Stimulated activated effector memory CD8-positive, alpha-beta T cell treated with anti-CD3 and anti-CD28 coated beads, Interleukin-12 subunit alpha, Interleukin-12 subunit beta, amount 100 ng/mL, for 72 hours (primary cell): Measurements from ENCODE around the gene PEAR1.

ENCODE experiments used
- ATAC-seq: fragments of 150-1000 bp; cut with Tn5 transposase; 2 replicates; pipeline ENCODE4 v1.10.0; 2021
- DNase-seq, 2 donors: peaks; one replicate each; pipeline ENCODE4 v3.0.0; 2021 to 2022; ENCODE audit warnings: low spot score in 2 of 2
- H3K27ac Mint-ChIP-seq: one replicate; pipeline ENCODE4 v1.8.0; 2022; ENCODE audit warnings: mild to moderate bottlenecking, mixed read lengths
- H3K36me3 Mint-ChIP-seq: one replicate; pipeline ENCODE4 v1.8.0; 2022; ENCODE audit warnings: mild to moderate bottlenecking, mixed read lengths
- H3K4me1 Mint-ChIP-seq: one replicate; pipeline ENCODE4 v1.8.0; 2022; ENCODE audit warnings: mixed read lengths
- H3K4me3 Mint-ChIP-seq: one replicate; pipeline ENCODE4 v1.8.0; 2022; ENCODE audit warnings: mild to moderate bottlenecking, mixed read lengths
- H3K9me3 Mint-ChIP-seq: one replicate; pipeline ENCODE4 v1.8.0; 2022; ENCODE audit warnings: mixed read lengths

The PEAR1 gene

DNA sequence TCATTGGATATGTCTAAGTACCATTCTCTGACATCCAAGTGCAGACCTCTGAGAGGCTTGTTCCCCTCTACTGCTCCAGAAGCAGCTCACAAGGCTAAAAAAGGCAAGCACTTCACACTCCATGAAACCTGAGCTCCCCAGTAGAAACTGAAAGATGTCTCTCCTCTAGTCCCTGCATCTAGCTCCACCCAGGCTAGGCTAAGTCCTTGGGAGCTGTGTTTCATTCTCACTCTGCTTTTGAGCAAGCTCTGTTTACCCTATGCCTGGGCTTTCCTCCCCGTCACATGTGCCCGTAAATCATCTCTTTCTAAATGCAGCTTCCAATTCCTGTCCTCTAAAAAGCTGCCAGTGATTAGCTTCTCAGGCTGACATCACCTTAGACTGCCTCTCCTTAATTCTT lies 65.9 kb downstream of the PEAR1 start:
- H3K36me3 Mint-ChIP-seq: no peaks in the 10 kb centered on the region
- no peak for DNase-seq
- H3K27ac Mint-ChIP-seq: no peak overlapping the region
- H3K4me1 Mint-ChIP-seq: peaks cover 23% of the 10 kb centered on the region
- H3K4me3 Mint-ChIP-seq: no peak overlapping the region
- no peak for ATAC-seq
- H3K9me3 Mint-ChIP-seq: no peaks in the 10 kb centered on the region

- no peaks in the 10 kb centered on the region for H3K36me3 Mint-ChIP-seq
- no peak overlapping the region for H3K4me3 Mint-ChIP-seq
- H3K27ac Mint-ChIP-seq: no peak overlapping the region
- H3K9me3 Mint-ChIP-seq: no peaks in the 10 kb centered on the region
- peaks cover 25% of the 10 kb centered on the region for H3K4me1 Mint-ChIP-seq
- DNase-seq (no peak), ATAC-seq (no peak)
Measured at GRCh38 chr1:156959925-156960324, 66.4 kb downstream of the PEAR1 start.

- no peak overlapping the region for H3K4me3 Mint-ChIP-seq
- no peak overlapping the region for H3K27ac Mint-ChIP-seq
- no peaks in the 10 kb centered on the region for H3K36me3 Mint-ChIP-seq
- H3K9me3 Mint-ChIP-seq: no peaks in the 10 kb centered on the region
- no peak for DNase-seq
- ATAC-seq: peak; percentile 59
- peaks cover 25% of the 10 kb centered on the region for H3K4me1 Mint-ChIP-seq
Measured at GRCh38 chr1:156961709-156962108, 68.2 kb downstream of the PEAR1 start.

- Mint-ChIP-seq H3K4me3 (peak overlapping the region; percentile 18), H3K9me3 (no peaks in the 10 kb centered on the region), H3K36me3 (no peaks in the 10 kb centered on the region), H3K4me1 (peaks cover 25% of the 10 kb centered on the region), H3K27ac (peak overlapping the region; percentile 52)
- DNase-seq (no peak), ATAC-seq (peak; percentile 43)
Measured at GRCh38 chr1:156963621-156964020, 70.1 kb downstream of the PEAR1 start.

- H3K27ac Mint-ChIP-seq: peak overlapping the region; percentile 77
- DNase-seq (no peak), ATAC-seq (no peak)
- peaks cover 25% of the 10 kb centered on the region for H3K4me1 Mint-ChIP-seq
- no peaks in the 10 kb centered on the region for H3K9me3 Mint-ChIP-seq
- no peaks in the 10 kb centered on the region for H3K36me3 Mint-ChIP-seq
- H3K4me3 Mint-ChIP-seq: no peak overlapping the region
Measured at GRCh38 chr1:156964441-156964840, 70.9 kb downstream of the PEAR1 start.
